SH-SY5Y (cell line): ENCODE measurements around the gene RAD9A.

Source experiments
- GATA2 ChIP-seq: IDR thresholded peaks from 2 replicates; pipeline ENCODE4 v1.6.1; 2011; ENCODE audit warnings: mild to moderate bottlenecking, low read depth, low read length
- GATA3 ChIP-seq: IDR thresholded peaks from 2 replicates; pipeline ENCODE4 v1.6.1; 2011; ENCODE audit warnings: low read depth, mild to moderate bottlenecking, low read length, moderate library complexity

The RAD9A gene

DNA sequence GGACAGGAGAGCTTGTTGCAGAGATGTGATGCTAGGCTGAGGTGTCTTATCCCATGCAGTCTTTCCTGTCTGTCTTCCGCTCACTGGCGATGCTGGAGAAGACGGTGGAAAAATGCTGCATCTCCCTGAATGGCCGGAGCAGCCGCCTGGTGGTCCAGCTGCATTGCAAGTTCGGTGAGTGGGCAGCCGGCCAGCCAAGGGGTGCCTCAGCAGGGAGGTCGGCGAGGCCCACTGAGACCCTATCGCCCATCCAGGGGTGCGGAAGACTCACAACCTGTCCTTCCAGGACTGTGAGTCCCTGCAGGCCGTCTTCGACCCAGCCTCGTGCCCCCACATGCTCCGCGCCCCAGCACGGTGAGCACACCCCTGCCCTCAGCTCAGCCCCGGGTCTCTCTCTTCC is 1.7 kb downstream of the RAD9A start:
- no peak for TF ChIP-seq GATA3
- TF ChIP-seq GATA2 = no peak

GRCh38 chr11:67393990-67394389 is 2.2 kb downstream of the RAD9A start:
- TF ChIP-seq GATA2 (no peak), GATA3 (no peak)

DNA sequence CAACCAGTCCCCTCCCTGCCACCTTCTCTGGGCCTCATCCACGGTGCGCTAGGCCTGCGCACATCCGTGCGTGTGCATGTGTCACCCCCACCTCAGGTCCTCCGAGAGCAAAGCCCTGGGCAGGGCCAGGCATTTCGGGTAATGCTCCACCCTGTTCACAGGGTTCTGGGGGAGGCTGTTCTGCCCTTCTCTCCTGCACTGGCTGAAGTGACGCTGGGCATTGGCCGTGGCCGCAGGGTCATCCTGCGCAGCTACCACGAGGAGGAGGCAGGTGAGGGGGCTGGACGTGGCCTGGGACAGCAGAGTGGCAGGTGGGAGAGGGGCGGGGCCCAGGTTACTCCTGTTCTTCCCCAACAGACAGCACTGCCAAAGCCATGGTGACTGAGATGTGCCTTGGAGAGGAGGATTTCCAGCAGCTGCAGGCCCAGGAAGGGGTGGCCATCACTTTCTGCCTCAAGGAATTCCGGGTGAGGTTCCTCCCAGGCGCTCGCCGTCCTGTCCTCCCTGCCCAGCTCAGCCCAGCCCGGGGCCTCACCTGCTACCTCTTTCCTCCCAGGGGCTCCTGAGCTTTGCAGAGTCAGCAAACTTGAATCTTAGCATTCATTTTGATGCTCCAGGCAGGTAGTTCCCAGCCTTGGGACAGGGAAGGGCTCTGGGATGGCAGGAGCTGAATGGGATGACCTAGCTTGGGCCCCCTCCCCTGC is 3.9 kb downstream of the RAD9A start:
- no peak for TF ChIP-seq GATA3
- no peak for TF ChIP-seq GATA2

GRCh38 chr11:67396259-67396581 is 4.4 kb downstream of the RAD9A start:
- TF ChIP-seq GATA2 = no peak
- no peak for TF ChIP-seq GATA3

GRCh38 chr11:67396587-67397389 is 5.0 kb downstream of the RAD9A start:
- TF ChIP-seq GATA2 (no peak), GATA3 (no peak)

- TF ChIP-seq GATA2 (no peak), GATA3 (no peak)
Measured at GRCh38 chr11:67397536-67397935, 5.8 kb downstream of the RAD9A start.

DNA sequence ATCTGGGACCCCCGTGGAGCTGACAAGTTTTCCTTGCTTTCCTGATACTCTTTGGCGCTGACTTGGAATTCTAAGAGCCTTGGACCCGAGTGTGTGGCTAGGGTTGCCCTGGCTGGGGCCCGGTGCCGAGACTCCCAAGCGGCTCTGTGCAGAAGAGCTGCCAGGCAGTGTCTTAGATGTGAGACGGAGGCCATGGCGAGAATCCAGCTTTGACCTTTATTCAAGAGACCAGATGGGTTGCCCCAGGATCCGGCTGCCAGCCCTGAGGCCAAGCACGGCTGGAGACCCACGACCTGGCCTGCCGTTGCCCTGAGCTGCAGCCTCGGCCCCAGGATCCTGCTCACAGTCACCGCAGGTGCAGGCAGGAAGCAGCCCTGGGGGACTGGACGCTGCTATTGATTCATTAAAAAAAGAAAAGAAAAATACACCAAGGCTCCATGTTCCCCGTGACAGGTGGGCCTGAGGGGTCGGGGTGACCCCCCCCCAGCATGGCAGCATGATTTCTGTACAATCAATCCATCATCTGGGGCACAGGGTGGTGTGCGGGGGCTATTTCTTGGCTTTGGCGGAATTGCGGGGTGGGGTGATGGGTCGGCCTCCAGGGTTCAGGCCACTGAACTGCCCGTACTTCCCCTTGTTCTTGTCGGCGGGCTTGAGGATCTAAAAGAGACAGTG is 6.3 kb downstream of the RAD9A start:
- TF ChIP-seq GATA3 (no peak), GATA2 (no peak)

DNA sequence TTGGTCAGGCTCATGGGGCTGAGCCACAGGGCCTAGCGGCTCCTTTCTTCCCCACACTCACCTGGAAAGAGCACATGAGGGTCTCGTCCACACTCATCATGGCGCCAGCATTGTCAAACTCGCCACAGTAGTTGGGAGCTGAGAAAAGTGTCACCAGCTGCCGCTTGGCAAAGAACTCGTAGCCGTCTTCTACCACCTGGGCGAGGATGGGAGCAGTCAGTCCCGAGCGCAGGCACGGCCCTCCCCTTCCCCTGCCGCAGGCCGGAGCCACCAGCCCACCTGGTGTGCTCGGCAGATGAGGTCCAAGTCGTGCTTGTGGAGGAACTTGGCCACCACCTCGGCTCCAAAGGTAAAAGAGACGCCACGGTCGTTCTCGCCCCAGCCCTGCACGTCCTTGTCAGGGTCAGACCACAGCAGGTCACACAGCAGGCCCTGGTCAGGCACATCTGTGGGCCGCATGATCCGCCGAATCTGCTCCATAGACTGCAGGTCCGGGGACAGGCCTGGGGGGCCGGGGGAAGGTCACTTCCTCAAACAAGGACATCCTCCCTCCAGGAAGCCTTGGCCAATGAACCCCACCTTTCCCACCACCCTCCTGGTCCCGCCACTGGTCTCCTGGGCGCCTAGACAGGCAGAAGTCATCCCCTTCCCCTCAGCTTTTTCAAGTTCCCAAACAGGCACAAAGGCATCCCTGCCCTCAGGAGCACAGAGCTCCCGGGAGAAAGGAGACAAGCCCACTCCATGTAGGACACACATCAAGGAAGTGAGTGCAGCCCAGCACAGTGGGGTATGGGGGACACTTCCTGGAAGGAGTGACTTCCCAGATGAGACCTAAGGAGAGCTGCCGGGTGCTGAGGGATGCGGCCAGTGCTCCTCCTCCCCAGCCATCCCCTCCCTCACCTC is 7.1 kb downstream of the RAD9A start:
- TF ChIP-seq GATA3 (no peak), GATA2 (no peak)

GRCh38 chr11:67400251-67400941 is 8.6 kb downstream of the RAD9A start:
- no peak for TF ChIP-seq GATA2
- TF ChIP-seq GATA3 = no peak

GRCh38 chr11:67400942-67401494 is 9.2 kb downstream of the RAD9A start:
- no peak for TF ChIP-seq GATA3
- no peak for TF ChIP-seq GATA2

- TF ChIP-seq GATA3 (no peak), GATA2 (no peak)
Measured at GRCh38 chr11:67401495-67402191, 9.9 kb downstream of the RAD9A start, which contains the start of gene PPP1CA. TSS of gene PPP1CA (minus strand) at chr11:67401858. CDS start at chr11:67401782, 76 bp downstream.

DNA sequence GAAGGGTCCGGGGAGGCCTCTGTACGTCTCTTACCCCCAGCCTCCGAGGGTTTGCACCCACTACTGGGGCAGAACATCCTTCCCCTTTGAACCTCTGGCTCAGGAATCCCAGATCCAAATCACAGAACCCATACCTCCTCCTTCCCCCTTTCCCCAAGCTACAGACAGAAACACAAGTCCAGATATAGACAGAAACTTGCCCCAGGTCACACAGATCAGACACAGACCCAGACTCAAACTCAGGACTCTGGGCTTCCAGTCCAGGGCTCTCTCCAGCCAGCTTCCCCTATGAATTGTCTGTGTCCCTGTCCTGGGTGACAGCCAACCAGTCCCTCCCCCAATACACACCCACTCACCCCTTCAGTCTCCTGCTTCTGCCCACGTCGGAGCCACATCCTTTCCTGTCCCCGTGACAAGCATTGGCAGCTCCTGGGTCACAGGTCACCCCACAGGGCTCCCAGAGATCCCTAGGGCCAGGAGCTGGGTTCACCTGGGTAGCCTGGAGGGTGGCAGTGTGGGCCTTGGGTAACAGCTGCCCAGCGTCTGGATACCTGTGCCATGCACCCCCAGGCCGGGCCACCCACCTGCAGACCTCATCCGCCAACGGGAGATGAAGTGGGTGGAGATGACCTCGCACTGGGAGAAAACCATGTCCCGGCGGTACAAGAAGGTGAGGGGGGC is 12.9 kb downstream of the RAD9A start:
- no peak for TF ChIP-seq GATA3
- TF ChIP-seq GATA2 = no peak
